A549 (cell line): Measurements from ENCODE around the gene STIP1.

ENCODE experiments used
- EP300 ChIP-seq, 2 experiments: fragments of >200 bp; sonication (Bioruptor Twin); formaldehyde crosslinking; IDR thresholded peaks; 2 replicates in 1 of 2; 3 replicates in 1 of 2; pipeline ENCODE4 v1.6.1; 2016 to 2017
- NFE2L2 ChIP-seq: fragments of 150-350 bp; conservative IDR thresholded peaks from 2 replicates; pipeline ENCODE4 v1.6.1; 2014; ENCODE audit warnings: low read length

GRCh38 chr11:64224151-64224890 is 38.4 kb downstream of the STIP1 start:
- TF ChIP-seq EP300 (IDR thresholded peaks at IDR 0.05) (no peak), NFE2L2 (no peak)
